GM04503 (cell line): ENCODE results near the gene HPGDS.

Experiments
- DNase-seq: peaks from one replicate; pipeline ENCODE4 v3.0.0-alpha.2; 2012; ENCODE audit warnings: low read depth

HPGDS gene

DNA sequence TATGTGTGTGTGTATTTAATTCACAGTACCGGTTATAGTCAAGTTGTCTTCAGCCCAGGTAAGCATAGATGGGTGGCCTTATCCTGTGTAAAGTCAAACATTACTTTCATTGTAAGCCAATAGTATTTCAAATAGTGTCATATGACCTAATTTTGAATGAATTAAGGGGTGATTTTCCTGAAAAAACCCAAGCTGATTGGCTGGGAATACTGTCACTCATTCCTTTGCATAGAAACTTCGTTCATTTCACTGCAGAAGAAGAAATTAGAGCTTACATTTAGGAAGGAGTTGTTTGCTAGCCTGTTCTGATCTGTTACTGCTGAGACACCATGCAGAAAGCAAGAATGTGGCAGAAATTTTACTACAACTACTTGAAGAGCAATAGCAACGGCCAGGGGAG is 89.6 kb downstream of the HPGDS start:
- DNase-seq: no peak

DNA sequence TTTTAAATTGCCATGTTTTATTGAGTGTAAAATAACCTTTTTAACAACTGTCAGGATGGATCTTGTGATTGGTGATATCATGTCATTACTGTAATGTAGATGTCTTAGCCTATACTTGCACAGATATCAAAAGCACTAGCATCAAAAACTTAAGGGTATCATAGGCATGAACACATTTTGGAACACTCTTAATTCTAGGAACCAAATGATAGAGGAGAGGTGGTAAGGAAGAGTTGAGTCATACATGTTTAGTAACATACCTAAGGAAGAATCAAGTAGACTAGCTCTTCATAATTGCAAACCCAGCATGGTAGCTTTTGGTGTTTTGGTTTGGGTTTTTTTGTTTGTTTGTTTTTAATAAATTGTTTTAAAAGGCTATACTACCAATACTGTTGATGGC is 91.5 kb downstream of the HPGDS start:
- DNase-seq: no peak
